K562 (cell line): ENCODE results near the gene TSGA10IP. TPM values are rescaled to one million over a fixed set of nuclear protein-coding genes. Genes with fewer than 3 reads are reported as not detected.

Experiments
- ATF6 ChIP-seq: sonication (generic); formaldehyde crosslinking; IDR thresholded peaks from 2 replicates; pipeline ENCODE4 v1.4.0; 2020; ENCODE audit warnings: mild to moderate bottlenecking, missing genetic modification reagents
- BHLHE40 ChIP-seq: IDR thresholded peaks from 2 replicates; pipeline ENCODE4 v1.6.1; 2011; ENCODE audit warnings: low read length, improper control_type of control experiment
- CBX1 ChIP-seq: sonication (generic); IDR thresholded peaks from 2 replicates; pipeline ENCODE4 v1.6.1; 2016; ENCODE audit warnings: antibody characterized with exemption, low read depth, mild to moderate bottlenecking
- ESRRA ChIP-seq: fragments of 450-650 bp; IDR thresholded peaks from 2 replicates; pipeline ENCODE4 v1.6.1; 2014; ENCODE audit warnings: low read depth, mild to moderate bottlenecking, moderate library complexity, borderline replicate concordance
- ETV6 ChIP-seq, 3 experiments: fragments of 150-350 bp in 1 of 3; sonication (generic) in 1 of 3; formaldehyde crosslinking in 1 of 3; IDR thresholded peaks; 2 replicates each; pipeline versions ENCODE4 v1.6.1 to v1.8.0; 2014 to 2022; ENCODE audit warnings: borderline replicate concordance in 2 of 3, low read depth in 2 of 3, antibody characterized with exemption in 1 of 3, low read length in 1 of 3, mild to moderate bottlenecking in 1 of 3, missing genetic modification reagents in 1 of 3
- GATAD2B ChIP-seq: fragments of 450-650 bp; IDR thresholded peaks from 2 replicates; pipeline ENCODE4 v1.6.1; 2017; ENCODE audit warnings: mild to moderate bottlenecking, borderline replicate concordance
- GTF2F1 ChIP-seq: IDR thresholded peaks from 2 replicates; pipeline ENCODE4 v1.6.1; 2011; ENCODE audit warnings: low read depth, low read length, improper control_type of control experiment
- HSF4 ChIP-seq: fragments of 250-450 bp; sonication (Bioruptor Pico); IDR thresholded peaks from 2 replicates; pipeline ENCODE4 v2.1.2; 2022; ENCODE audit warnings: mild to moderate bottlenecking, moderate library complexity, borderline replicate concordance
- JUNB ChIP-seq: fragments of 450-650 bp; formaldehyde crosslinking; conservative IDR thresholded peaks from 2 replicates; pipeline ENCODE4 v1.4.0; 2020; ENCODE audit warnings: mild to moderate bottlenecking
- MAZ ChIP-seq, 2 experiments: fragments of 450-650 bp in 1 of 2; sonication (generic) in 1 of 2; formaldehyde crosslinking; IDR thresholded peaks in 1 of 2; conservative IDR thresholded peaks in 1 of 2; 2 replicates each; pipeline versions ENCODE4 v1.4.0 to v1.5.0; 2020; ENCODE audit warnings: mild to moderate bottlenecking in 1 of 2, missing genetic modification reagents in 1 of 2
- PREB ChIP-seq: sonication (generic); formaldehyde crosslinking; IDR thresholded peaks from 2 replicates; pipeline ENCODE4 v1.8.1; 2023; ENCODE audit warnings: mild to moderate bottlenecking, missing genetic modification reagents
- SAFB ChIP-seq: fragments of 200-400 bp; formaldehyde crosslinking; IDR thresholded peaks from 2 replicates; pipeline ENCODE4 v1.6.1; 2017; ENCODE audit warnings: low read depth, low read length, borderline replicate concordance
- SOX6 ChIP-seq: fragments of 450-650 bp; IDR thresholded peaks from 2 replicates; pipeline ENCODE4 v1.6.1; 2014; ENCODE audit warnings: mild to moderate bottlenecking
- TBL1XR1 ChIP-seq, 2 experiments: IDR thresholded peaks; 2 replicates each; pipeline ENCODE4 v1.6.1; 2012; ENCODE audit warnings: improper control_type of control experiment in 2 of 2, low read length in 2 of 2, mild to moderate bottlenecking in 1 of 2
- TEAD4 ChIP-seq, 2 experiments: sonication (generic) in 1 of 2; formaldehyde crosslinking in 1 of 2; IDR thresholded peaks; 2 replicates each; pipeline versions ENCODE4 v1.6.1 to v1.8.0; 2012 to 2022; ENCODE audit warnings: borderline replicate concordance in 1 of 2, inconsistent platforms in 1 of 2, low read length in 1 of 2, mild to moderate bottlenecking in 1 of 2, missing genetic modification reagents in 1 of 2
- ZEB2 ChIP-seq: fragments of 450-650 bp; IDR thresholded peaks from 2 replicates; pipeline ENCODE4 v1.6.1; 2016
- ZNF175 ChIP-seq: fragments of 200-800 bp; sonication (Bioruptor generic); IDR thresholded peaks from 2 replicates; pipeline ENCODE4 v1.6.1; 2016; ENCODE audit warnings: low read depth, mild to moderate bottlenecking, missing genetic modification characterization, missing compliant biosample characterization
- polyA plus RNA-seq, 8 experiments: library from polyadenylated mRNA; depleted of rRNA in 4 of 8; stranded (reverse) in 5 of 8; unstranded in 3 of 8; fragments of >200 nt; fragmentation: Nextera tagmentation in 2 of 8; fragmentation: Illumina TruSeq in 1 of 8; extraction: Ambion mirVana in 2 of 8; extraction: Trizol in 1 of 8; gene quantifications; 2 replicates each; pipeline versions ENCODE4 v1.2.1 to v1.2.3, GENCODE V29; 2011 to 2014; ENCODE audit warnings: inconsistent platforms in 1 of 8, missing spikeins in 1 of 8
- total RNA-seq, 7 experiments: library from RNA; depleted of rRNA in 6 of 7; stranded (reverse); fragments of >200 nt in 6 of 7; fragmentation: Illumina TruSeq in 2 of 7; extraction: Trizol in 2 of 7; gene quantifications; 2 replicates each; pipeline versions ENCODE4 v1.2.1 to v1.2.3, GENCODE V29; 2011 to 2021; ENCODE audit warnings: low replicate concordance in 1 of 7
- TF ChIP-seq, protein P1 (sequence below): sonication (generic); formaldehyde crosslinking; IDR thresholded peaks from 2 replicates; pipeline ENCODE4 v1.8.1; 2022; ENCODE audit warnings: missing genetic modification reagents
- TF ChIP-seq, protein P2 (sequence below): fragments of 450-650 bp; formaldehyde crosslinking; IDR thresholded peaks from 2 replicates; pipeline ENCODE4 v1.4.0; 2022; ENCODE audit warnings: mild to moderate bottlenecking, moderate library complexity

TSGA10IP gene
- total and polyA plus RNA-seq, 9 of the 15 experiments (the other 6 are each of a cell fraction or from before 2014, with no cell fraction given) = not detected

GRCh38 chr11:65900125-65900898 lies 45.0 kb upstream of the TSGA10IP start, which contains the start of gene FOSL1 (continued):
- TF ChIP-seq ATF6 (CRISPR knock-in tag) (peak; percentile 73; the same call in 1 of the 2 replicates), BHLHE40 (peak; percentile 87), CBX1 (peak; percentile 76; the same call in 1 of the 2 replicates), TEAD4 (IDR thresholded peaks at IDR 0.05; ENCODE audit: low read length) (no peak), TEAD4 (CRISPR knock-in tag; IDR thresholded peaks at IDR 0.05; ENCODE audit: borderline replicate concordance) (no peak), ESRRA (peak; percentile 85), SAFB (peak; percentile 91), JUNB (CRISPR knock-in tag) (peak; percentile 65), ETV6 (IDR thresholded peaks at IDR 0.05; ENCODE audit: borderline replicate concordance in 1 of 2, low read depth in 2 of 2, low read length in 1 of 2) (no peak), ETV6 (CRISPR knock-in tag; IDR thresholded peaks at IDR 0.05; ENCODE audit: borderline replicate concordance) (peak; percentile 17; the same call in 1 of the 2 replicates), GATAD2B (peak; percentile 74), GTF2F1 (peak; percentile 89), ZNF175 (no peak), ZEB2 (peak; percentile 91), HSF4 (CRISPR knock-in tag) (no peak), MAZ (CRISPR knock-in tag; conservative IDR thresholded peaks at IDR 0.05 in 1 of 2, IDR thresholded peaks at IDR 0.05 in 1 of 2) (peak; percentile 73 to 85; a peak in 3 of 4 replicates), TBL1XR1 (IDR thresholded peaks at IDR 0.05; ENCODE audit: low read length in 2 of 2) (peak in 1 of 2 experiments; percentile 21; a peak in 2 of 4 replicates), SOX6 (peak; percentile 51; the same call in 1 of the 2 replicates), PREB (0 out of 2 replicates have a peak, but pooled peaks have one; percentile 26)
- TF ChIP-seq, protein P1, sequence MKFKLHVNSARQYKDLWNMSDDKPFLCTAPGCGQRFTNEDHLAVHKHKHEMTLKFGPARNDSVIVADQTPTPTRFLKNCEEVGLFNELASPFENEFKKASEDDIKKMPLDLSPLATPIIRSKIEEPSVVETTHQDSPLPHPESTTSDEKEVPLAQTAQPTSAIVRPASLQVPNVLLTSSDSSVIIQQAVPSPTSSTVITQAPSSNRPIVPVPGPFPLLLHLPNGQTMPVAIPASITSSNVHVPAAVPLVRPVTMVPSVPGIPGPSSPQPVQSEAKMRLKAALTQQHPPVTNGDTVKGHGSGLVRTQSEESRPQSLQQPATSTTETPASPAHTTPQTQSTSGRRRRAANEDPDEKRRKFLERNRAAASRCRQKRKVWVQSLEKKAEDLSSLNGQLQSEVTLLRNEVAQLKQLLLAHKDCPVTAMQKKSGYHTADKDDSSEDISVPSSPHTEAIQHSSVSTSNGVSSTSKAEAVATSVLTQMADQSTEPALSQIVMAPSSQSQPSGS (CRISPR knock-in tag) = peak; percentile 55; the same call in 1 of the 2 replicates
- TF ChIP-seq, protein P2, sequence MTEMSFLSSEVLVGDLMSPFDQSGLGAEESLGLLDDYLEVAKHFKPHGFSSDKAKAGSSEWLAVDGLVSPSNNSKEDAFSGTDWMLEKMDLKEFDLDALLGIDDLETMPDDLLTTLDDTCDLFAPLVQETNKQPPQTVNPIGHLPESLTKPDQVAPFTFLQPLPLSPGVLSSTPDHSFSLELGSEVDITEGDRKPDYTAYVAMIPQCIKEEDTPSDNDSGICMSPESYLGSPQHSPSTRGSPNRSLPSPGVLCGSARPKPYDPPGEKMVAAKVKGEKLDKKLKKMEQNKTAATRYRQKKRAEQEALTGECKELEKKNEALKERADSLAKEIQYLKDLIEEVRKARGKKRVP (CRISPR knock-in tag) = 0 out of 2 replicates have a peak, but pooled peaks have one; percentile 12
